ENCODE data around the gene ABCC3. TPM values are rescaled to one million over a fixed set of nuclear protein-coding genes. Genes with fewer than 3 reads are reported as not detected.

The ABCC3 gene
- total RNA-seq, 1 experiment from 2014 or later, result 293 TPM

DNA sequence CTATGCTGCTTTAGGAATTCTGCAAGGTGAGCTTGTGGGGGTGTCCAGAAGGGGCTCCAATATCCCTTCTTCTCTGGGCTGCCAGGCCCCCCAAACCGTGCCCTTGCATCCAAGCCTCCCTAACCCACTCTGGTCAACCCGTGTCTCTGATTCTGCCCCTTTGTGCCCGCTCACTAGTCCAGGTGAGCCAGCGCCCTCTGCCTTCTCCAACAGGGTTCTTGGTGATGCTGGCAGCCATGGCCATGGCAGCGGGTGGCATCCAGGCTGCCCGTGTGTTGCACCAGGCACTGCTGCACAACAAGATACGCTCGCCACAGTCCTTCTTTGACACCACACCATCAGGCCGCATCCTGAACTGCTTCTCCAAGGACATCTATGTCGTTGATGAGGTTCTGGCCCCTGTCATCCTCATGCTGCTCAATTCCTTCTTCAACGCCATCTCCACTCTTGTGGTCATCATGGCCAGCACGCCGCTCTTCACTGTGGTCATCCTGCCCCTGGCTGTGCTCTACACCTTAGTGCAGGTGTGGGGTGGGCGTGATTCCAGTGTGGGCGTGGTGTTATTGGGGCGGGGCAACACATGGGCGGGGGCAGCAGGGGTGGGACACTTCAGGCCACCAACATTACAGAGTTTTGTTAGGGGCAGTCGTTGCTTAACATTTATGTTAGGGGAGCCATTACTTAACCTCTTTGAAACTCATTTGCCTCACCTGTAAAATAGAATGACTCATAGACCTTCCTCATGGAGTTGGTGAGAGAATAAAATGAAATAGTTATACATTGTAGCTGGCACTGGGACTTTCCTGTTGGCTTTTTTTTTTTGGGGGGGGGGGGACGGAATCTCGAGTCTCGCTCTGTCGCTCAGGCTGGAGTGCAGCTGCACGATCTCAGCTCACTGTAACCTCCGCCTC, 41.6 kb downstream of the ABCC3 start:
- BruUV-seq (replicated peaks), result no TSS peak
- no peak for DNase-seq (ENCODE audit: unreplicated experiment)
- POLR2A ChIA-PET, result interaction anchor here (1.0 to 8.7 kb wide), 3 partner anchors 9 to 39 kb away, joined by 3 to 87 read pairs (median 28); partner anchors contain the start of gene ABCC3
- intact Hi-C loops (cut with micrococcal nuclease), result no loop called here
- Mint-ChIP-seq H3K4me1 (ENCODE audit: insufficient read depth, unreplicated experiment) (peaks cover 33% of the 10 kb centered on the region), H3K27me3 (ENCODE audit: insufficient read depth, unreplicated experiment) (no peaks in the 10 kb centered on the region), H3K9me3 (ENCODE audit: unreplicated experiment) (no peaks in the 10 kb centered on the region), H3K36me3 (ENCODE audit: insufficient read depth, unreplicated experiment) (peaks cover 62% of the 10 kb centered on the region), H3K4me3 (ENCODE audit: unreplicated experiment) (no peak overlapping the region), H3K27ac (ENCODE audit: low read depth, unreplicated experiment) (no peak overlapping the region)
- TF ChIP-seq, protein P1, sequence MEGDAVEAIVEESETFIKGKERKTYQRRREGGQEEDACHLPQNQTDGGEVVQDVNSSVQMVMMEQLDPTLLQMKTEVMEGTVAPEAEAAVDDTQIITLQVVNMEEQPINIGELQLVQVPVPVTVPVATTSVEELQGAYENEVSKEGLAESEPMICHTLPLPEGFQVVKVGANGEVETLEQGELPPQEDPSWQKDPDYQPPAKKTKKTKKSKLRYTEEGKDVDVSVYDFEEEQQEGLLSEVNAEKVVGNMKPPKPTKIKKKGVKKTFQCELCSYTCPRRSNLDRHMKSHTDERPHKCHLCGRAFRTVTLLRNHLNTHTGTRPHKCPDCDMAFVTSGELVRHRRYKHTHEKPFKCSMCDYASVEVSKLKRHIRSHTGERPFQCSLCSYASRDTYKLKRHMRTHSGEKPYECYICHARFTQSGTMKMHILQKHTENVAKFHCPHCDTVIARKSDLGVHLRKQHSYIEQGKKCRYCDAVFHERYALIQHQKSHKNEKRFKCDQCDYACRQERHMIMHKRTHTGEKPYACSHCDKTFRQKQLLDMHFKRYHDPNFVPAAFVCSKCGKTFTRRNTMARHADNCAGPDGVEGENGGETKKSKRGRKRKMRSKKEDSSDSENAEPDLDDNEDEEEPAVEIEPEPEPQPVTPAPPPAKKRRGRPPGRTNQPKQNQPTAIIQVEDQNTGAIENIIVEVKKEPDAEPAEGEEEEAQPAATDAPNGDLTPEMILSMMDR (IDR thresholded peaks at IDR 0.05; ENCODE audit: unreplicated experiment), result no peak
- CTCF ChIA-PET, result interaction anchor here (0.6 to 1.2 kb wide), 5 partner anchors 15 to 61 kb away, joined by 3 to 4 read pairs (median 3); no protein-coding TSS in a partner anchor

DNA sequence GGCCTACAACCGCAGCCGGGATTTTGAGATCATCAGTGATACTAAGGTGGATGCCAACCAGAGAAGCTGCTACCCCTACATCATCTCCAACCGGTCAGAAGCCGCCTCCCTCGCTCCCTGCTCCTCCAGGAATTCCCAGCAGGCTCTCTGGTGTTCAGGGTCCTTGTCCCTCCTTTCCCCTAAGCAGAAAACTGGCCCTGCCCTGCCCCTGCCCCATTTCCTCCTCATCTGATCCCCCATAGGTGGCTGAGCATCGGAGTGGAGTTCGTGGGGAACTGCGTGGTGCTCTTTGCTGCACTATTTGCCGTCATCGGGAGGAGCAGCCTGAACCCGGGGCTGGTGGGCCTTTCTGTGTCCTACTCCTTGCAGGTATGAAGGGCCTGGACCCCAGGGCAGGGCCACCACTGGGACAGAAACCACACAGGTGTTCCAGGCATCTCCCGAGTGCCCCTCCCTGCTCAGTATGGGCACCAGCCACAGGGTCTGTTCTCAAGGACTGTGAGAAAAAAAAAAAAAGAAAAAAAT, 43.2 kb downstream of the ABCC3 start:
- TF ChIP-seq, protein P1 (IDR thresholded peaks at IDR 0.05; ENCODE audit: unreplicated experiment), result no peak
- no peak for DNase-seq (ENCODE audit: unreplicated experiment)
- H3K36me3 Mint-ChIP-seq (ENCODE audit: insufficient read depth, unreplicated experiment), result peaks cover 73% of the 10 kb centered on the region
- no peaks in the 10 kb centered on the region for H3K27me3 Mint-ChIP-seq (ENCODE audit: insufficient read depth, unreplicated experiment)
- H3K4me3 Mint-ChIP-seq (ENCODE audit: unreplicated experiment), result no peak overlapping the region
- no peak overlapping the region for H3K27ac Mint-ChIP-seq (ENCODE audit: low read depth, unreplicated experiment)
- BruUV-seq (replicated peaks), result no TSS peak
- intact Hi-C loops (cut with micrococcal nuclease), result no loop called here
- no peaks in the 10 kb centered on the region for H3K9me3 Mint-ChIP-seq (ENCODE audit: unreplicated experiment)
- ChIA-PET CTCF (interaction anchor here (0.6 to 9.0 kb wide), 4 partner anchors 11 to 211 kb away, joined by 3 to 118 read pairs (median 3); partner anchors contain the start of gene ABCC3), POLR2A (interaction anchor here (1.3 to 1.6 kb wide), 2 partner anchors 14 to 39 kb away, joined by 3 to 5 read pairs; no protein-coding TSS in a partner anchor)
- H3K4me1 Mint-ChIP-seq (ENCODE audit: insufficient read depth, unreplicated experiment), result peaks cover 25% of the 10 kb centered on the region

DNA sequence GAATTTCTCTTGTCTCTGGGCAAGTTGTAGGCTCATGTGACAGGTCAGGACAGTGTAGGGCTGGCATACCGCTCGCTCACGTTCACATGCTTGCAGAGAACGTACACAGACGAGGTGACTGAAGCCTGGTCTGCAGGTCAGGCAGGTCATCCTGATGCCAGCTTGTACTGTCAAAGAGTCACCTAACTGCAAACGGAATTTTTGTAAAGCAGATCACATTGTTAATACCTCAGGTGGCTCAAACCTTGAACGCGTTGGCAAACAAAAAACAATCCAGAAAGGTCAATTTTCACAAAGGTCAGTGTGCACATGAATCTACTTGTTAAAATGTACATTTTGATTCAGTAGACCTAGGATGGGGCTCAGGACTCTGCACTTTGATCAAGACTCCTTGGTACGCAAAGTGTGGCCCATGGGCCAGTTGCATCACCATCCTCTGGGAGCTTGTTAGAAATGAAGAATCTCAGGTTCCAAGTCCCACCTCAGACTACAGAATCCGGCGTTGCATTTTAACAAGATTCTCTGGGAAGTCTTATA, 44.4 kb downstream of the ABCC3 start:
- TF ChIP-seq, protein P1 (IDR thresholded peaks at IDR 0.05; ENCODE audit: unreplicated experiment), result no peak
- peaks cover 17% of the 10 kb centered on the region for H3K4me1 Mint-ChIP-seq (ENCODE audit: insufficient read depth, unreplicated experiment)
- peaks cover 73% of the 10 kb centered on the region for H3K36me3 Mint-ChIP-seq (ENCODE audit: insufficient read depth, unreplicated experiment)
- no peaks in the 10 kb centered on the region for H3K9me3 Mint-ChIP-seq (ENCODE audit: unreplicated experiment)
- H3K4me3 Mint-ChIP-seq (ENCODE audit: unreplicated experiment), result no peak overlapping the region
- DNase-seq (ENCODE audit: unreplicated experiment), result no peak
- ChIA-PET CTCF (interaction anchor here (0.6 to 9.0 kb wide), 7 partner anchors 9 to 564 kb away, joined by 3 to 118 read pairs (median 3); partner anchors contain the start of gene ABCC3), POLR2A (interaction anchor here (0.7 to 1.6 kb wide), 3 partner anchors 12 to 128 kb away, joined by 3 to 5 read pairs (median 3); no protein-coding TSS in a partner anchor)
- BruUV-seq (replicated peaks), result TSS peak; percentile 3
- no peak overlapping the region for H3K27ac Mint-ChIP-seq (ENCODE audit: low read depth, unreplicated experiment)
- intact Hi-C loops (cut with micrococcal nuclease), result no loop called here
- no peaks in the 10 kb centered on the region for H3K27me3 Mint-ChIP-seq (ENCODE audit: insufficient read depth, unreplicated experiment)

Data from MCF 10A (cell line).